Measurements from ENCODE around the gene ADGRV1. TPM values are rescaled to one million over a fixed set of nuclear protein-coding genes. Genes with fewer than 3 reads are reported as not detected.

The ADGRV1 gene
- total RNA-seq, 2 donors from 2014 or later, result 16.4 to 20.9 TPM

- Histone ChIP-seq H3K27ac (peak overlapping the region; percentile 2 to 73), H3K4me1 (replicated peaks) (peaks cover 6% of the 10 kb centered on the region), H3K9me3 (no peaks in the 10 kb centered on the region), H3K36me3 (no peaks in the 10 kb centered on the region), H3K27me3 (replicated peaks; ENCODE audit: insufficient read depth) (no peaks in the 10 kb centered on the region), H3K4me3 (no peak overlapping the region)
- TF ChIP-seq POLR2AphosphoS5 (IDR thresholded peaks at IDR 0.05), result peak; percentile 87
- TF ChIP-seq, protein P1, sequence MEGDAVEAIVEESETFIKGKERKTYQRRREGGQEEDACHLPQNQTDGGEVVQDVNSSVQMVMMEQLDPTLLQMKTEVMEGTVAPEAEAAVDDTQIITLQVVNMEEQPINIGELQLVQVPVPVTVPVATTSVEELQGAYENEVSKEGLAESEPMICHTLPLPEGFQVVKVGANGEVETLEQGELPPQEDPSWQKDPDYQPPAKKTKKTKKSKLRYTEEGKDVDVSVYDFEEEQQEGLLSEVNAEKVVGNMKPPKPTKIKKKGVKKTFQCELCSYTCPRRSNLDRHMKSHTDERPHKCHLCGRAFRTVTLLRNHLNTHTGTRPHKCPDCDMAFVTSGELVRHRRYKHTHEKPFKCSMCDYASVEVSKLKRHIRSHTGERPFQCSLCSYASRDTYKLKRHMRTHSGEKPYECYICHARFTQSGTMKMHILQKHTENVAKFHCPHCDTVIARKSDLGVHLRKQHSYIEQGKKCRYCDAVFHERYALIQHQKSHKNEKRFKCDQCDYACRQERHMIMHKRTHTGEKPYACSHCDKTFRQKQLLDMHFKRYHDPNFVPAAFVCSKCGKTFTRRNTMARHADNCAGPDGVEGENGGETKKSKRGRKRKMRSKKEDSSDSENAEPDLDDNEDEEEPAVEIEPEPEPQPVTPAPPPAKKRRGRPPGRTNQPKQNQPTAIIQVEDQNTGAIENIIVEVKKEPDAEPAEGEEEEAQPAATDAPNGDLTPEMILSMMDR (IDR thresholded peaks at IDR 0.05), result no peak
- 10% methylated on average over 2 of the region's 2 CpGs for WGBS
- intact Hi-C loops (cut with DNase I), result no loop called here
- DNase-seq (ENCODE audit: low spot score), result peak; percentile 62
Measured at GRCh38 chr5:91079037-91079436, 520.4 kb downstream of the ADGRV1 start.

- no peaks in the 10 kb centered on the region for H3K36me3 ChIP-seq
- 67% methylated on average over 1 of the region's 1 CpG for WGBS
- intact Hi-C loops (cut with DNase I), result no loop called here
- H3K27ac ChIP-seq, result no peak overlapping the region
- no peak for TF ChIP-seq POLR2AphosphoS5 (IDR thresholded peaks at IDR 0.05)
- no peak for TF ChIP-seq POLR2A (IDR thresholded peaks at IDR 0.05)
- H3K4me1 ChIP-seq (replicated peaks), result no peaks in the 10 kb centered on the region
- no peak for DNase-seq (ENCODE audit: low spot score)
- H3K9me3 ChIP-seq, result no peaks in the 10 kb centered on the region
- no peak overlapping the region for H3K4me3 ChIP-seq
- no peaks in the 10 kb centered on the region for H3K27me3 ChIP-seq (replicated peaks; ENCODE audit: insufficient read depth)
Measured at GRCh38 chr5:91089758-91090157, 531.2 kb downstream of the ADGRV1 start.

DNA sequence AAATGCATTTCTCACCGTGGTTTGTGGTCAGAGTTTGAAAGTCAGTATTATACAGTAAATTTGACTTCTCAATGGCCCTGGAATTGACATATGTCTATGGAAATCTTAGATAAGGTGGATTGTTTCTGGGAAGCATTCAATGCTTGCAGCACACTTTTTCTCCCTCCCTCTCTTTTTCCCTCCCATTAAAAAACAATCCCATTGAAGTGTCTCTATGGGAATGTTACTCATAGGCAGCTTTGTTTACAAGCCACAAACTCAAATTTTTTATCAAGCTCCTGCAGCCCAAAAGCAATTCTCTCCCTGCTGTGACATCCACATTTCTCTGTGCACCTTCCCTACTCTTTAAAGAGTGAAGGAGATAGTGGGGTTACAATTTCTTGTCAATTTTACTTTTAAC, 532.4 kb downstream of the ADGRV1 start:
- no peaks in the 10 kb centered on the region for H3K36me3 ChIP-seq
- WGBS, result 79% methylated on average over 1 of the region's 1 CpG
- H3K4me1 ChIP-seq (replicated peaks), result no peaks in the 10 kb centered on the region
- intact Hi-C loops (cut with DNase I), result no loop called here
- TF ChIP-seq POLR2AphosphoS5 (IDR thresholded peaks at IDR 0.05), result no peak
- H3K9me3 ChIP-seq, result no peaks in the 10 kb centered on the region
- no peak overlapping the region for H3K27ac ChIP-seq
- DNase-seq (ENCODE audit: low spot score), result no peak
- H3K4me3 ChIP-seq, result no peak overlapping the region
- H3K27me3 ChIP-seq (replicated peaks; ENCODE audit: insufficient read depth), result no peaks in the 10 kb centered on the region

- Histone ChIP-seq H3K27ac (no peak overlapping the region), H3K9me3 (no peaks in the 10 kb centered on the region), H3K27me3 (replicated peaks; ENCODE audit: insufficient read depth) (no peaks in the 10 kb centered on the region), H3K36me3 (no peaks in the 10 kb centered on the region), H3K4me1 (replicated peaks) (no peaks in the 10 kb centered on the region), H3K4me3 (no peak overlapping the region)
- no peak for DNase-seq (ENCODE audit: low spot score)
- 83% methylated on average over 4 of the region's 4 CpGs for WGBS
- intact Hi-C loops (cut with DNase I), result no loop called here
- TF ChIP-seq POLR2AphosphoS5 (IDR thresholded peaks at IDR 0.05) (no peak), POLR2A (IDR thresholded peaks at IDR 0.05) (no peak)
- TF ChIP-seq, protein P1 (IDR thresholded peaks at IDR 0.05), result no peak
Measured at GRCh38 chr5:91091471-91092234, 533.1 kb downstream of the ADGRV1 start.

GRCh38 chr5:91092859-91093783, 534.5 kb downstream of the ADGRV1 start:
- no peaks in the 10 kb centered on the region for H3K9me3 ChIP-seq
- no peak for TF ChIP-seq POLR2AphosphoS5 (IDR thresholded peaks at IDR 0.05)
- TF ChIP-seq POLR2A (IDR thresholded peaks at IDR 0.05), result no peak
- TF ChIP-seq, protein P1 (IDR thresholded peaks at IDR 0.05), result no peak
- H3K27ac ChIP-seq, result no peak overlapping the region
- H3K4me1 ChIP-seq (replicated peaks), result no peaks in the 10 kb centered on the region
- intact Hi-C loops (cut with DNase I), result no loop called here
- H3K27me3 ChIP-seq (replicated peaks; ENCODE audit: insufficient read depth), result no peaks in the 10 kb centered on the region
- WGBS, result 59% methylated on average over 8 of the region's 8 CpGs
- H3K4me3 ChIP-seq, result no peak overlapping the region
- no peak for DNase-seq (ENCODE audit: low spot score)
- H3K36me3 ChIP-seq, result no peaks in the 10 kb centered on the region

All from prostate gland (tissue), 2 donors.